OCI-LY1 (cell line): ENCODE data around the gene NCAPD3.

Source experiments
- EZH2 ChIP-seq: fragments of 200-600 bp; sonication (generic), shearing (Covaris generic); IDR thresholded peaks from 2 replicates; pipeline ENCODE4 v1.8.0; 2017; ENCODE audit warnings: borderline replicate concordance, mixed run types, mild to moderate bottlenecking, antibody characterized with exemption, low read length, moderate library complexity, mixed read lengths
- TF ChIP-seq, protein P1 (sequence below): fragments of 200-600 bp; sonication (generic), shearing (Covaris generic); IDR thresholded peaks from 2 replicates; pipeline ENCODE4 v1.5.1; 2017; ENCODE audit warnings: mild to moderate bottlenecking, antibody characterized with exemption, low read length, moderate library complexity, mixed read lengths

- TF ChIP-seq, protein P1, sequence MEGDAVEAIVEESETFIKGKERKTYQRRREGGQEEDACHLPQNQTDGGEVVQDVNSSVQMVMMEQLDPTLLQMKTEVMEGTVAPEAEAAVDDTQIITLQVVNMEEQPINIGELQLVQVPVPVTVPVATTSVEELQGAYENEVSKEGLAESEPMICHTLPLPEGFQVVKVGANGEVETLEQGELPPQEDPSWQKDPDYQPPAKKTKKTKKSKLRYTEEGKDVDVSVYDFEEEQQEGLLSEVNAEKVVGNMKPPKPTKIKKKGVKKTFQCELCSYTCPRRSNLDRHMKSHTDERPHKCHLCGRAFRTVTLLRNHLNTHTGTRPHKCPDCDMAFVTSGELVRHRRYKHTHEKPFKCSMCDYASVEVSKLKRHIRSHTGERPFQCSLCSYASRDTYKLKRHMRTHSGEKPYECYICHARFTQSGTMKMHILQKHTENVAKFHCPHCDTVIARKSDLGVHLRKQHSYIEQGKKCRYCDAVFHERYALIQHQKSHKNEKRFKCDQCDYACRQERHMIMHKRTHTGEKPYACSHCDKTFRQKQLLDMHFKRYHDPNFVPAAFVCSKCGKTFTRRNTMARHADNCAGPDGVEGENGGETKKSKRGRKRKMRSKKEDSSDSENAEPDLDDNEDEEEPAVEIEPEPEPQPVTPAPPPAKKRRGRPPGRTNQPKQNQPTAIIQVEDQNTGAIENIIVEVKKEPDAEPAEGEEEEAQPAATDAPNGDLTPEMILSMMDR: no peak
- no peak for TF ChIP-seq EZH2
These were observed 104.7 kb downstream of the NCAPD3 start for GRCh38 chr11:134119094-134119493.
